ENCODE results near the gene SLC34A1.

GRCh38 chr5:177364159-177364962 is 19.9 kb upstream of the SLC34A1 start:
- no peak for TF ChIP-seq CTCF (IDR thresholded peaks at IDR 0.05)
- TF ChIP-seq POLR2A (IDR thresholded peaks at IDR 0.05) = no peak
